Measurements from ENCODE around the gene OSBPL3.

DNA sequence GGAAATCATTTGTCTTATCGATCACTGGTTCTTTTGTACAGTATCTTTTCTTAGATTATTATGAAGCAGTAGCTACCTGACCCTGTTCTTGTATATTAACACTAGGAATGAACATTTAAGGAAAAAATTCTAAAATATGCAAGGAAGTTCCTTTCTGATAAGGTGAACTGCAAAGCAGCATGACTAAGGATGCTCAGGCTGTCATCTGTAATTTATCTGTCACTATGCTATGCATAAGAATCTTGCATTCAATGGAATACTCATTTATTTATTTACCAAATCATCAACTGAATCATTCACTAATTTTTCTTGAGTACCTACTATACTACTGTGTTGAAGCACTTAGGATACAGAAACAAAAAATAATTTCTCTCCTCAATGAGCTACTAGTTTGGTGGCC lies 228.5 kb downstream of the OSBPL3 start:
- TF ChIP-seq EZH2 (IDR thresholded peaks at IDR 0.05; ENCODE audit: insufficient read depth, poor library complexity, severe bottlenecking) (no peak), EZH2phosphoT487 (IDR thresholded peaks at IDR 0.05; ENCODE audit: insufficient read depth, low read depth) (no peak)

All from GM23248 (cell line).